Upper lobe of right lung (tissue), 1 donor: ENCODE measurements around the gene CSNK2A2. TPM values are rescaled to one million over a fixed set of nuclear protein-coding genes. Genes with fewer than 3 reads are reported as not detected.

Experiments used
- ATAC-seq: fragments of 200-7000 bp; cut with Tn5 transposase; one replicate; pipeline ENCODE4 v1.9.1; 2020; ENCODE audit warnings: mild to moderate bottlenecking, moderate library complexity
- DNase-seq: peaks from one replicate; pipeline ENCODE4 v3.0.0-alpha.2; 2020
- H3K27ac ChIP-seq: fragments of 200-600 bp; one replicate; pipeline ENCODE4 v1.8.0; 2022
- H3K27me3 ChIP-seq: fragments of 200-600 bp; one replicate; pipeline ENCODE4 v1.8.0; 2022; ENCODE audit warnings: mild to moderate bottlenecking
- H3K36me3 ChIP-seq: fragments of 200-600 bp; one replicate; pipeline ENCODE4 v1.8.0; 2022
- H3K4me1 ChIP-seq: fragments of 200-600 bp; one replicate; pipeline ENCODE4 v1.8.0; 2022
- H3K4me3 ChIP-seq: fragments of 200-600 bp; one replicate; pipeline ENCODE4 v1.8.0; 2022; ENCODE audit warnings: mild to moderate bottlenecking
- H3K9me3 ChIP-seq: fragments of 200-600 bp; one replicate; pipeline ENCODE4 v1.8.0; 2022
- intact Hi-C: fragments of 100-400 bp; cut with DNase I; formaldehyde crosslinking; loops from one replicate; pipeline ENCODE4 v1.11.0; 2022
- total RNA-seq: library from RNA; stranded (reverse); fragmentation: NEBNext Ultra II Directional; extraction: Animal tissue kit (Norgen Biotek cat#: 25700); gene quantifications from one replicate; pipeline ENCODE4 v1.2.1, GENCODE V29; 2021
- TF ChIP-seq, protein P1 (sequence below): fragments of 200-600 bp; IDR thresholded peaks from one replicate; pipeline ENCODE4 v1.8.0; 2022; ENCODE audit warnings: antibody characterized with exemption
- donor health status: DM: no; HTN: yes; CAD: no; lungs with severe emphysema.

Gene CSNK2A2
- total RNA-seq, 1 donor from 2014 or later: 69.0 TPM

GRCh38 chr16:58154345-58154744 is 43.6 kb downstream of the CSNK2A2 start:
- peaks cover 1% of the 10 kb centered on the region for H3K36me3 ChIP-seq
- H3K4me3 ChIP-seq: no peak overlapping the region
- ATAC-seq (no peak), DNase-seq (no peak)
- no peak overlapping the region for H3K27ac ChIP-seq
- TF ChIP-seq, protein P1, sequence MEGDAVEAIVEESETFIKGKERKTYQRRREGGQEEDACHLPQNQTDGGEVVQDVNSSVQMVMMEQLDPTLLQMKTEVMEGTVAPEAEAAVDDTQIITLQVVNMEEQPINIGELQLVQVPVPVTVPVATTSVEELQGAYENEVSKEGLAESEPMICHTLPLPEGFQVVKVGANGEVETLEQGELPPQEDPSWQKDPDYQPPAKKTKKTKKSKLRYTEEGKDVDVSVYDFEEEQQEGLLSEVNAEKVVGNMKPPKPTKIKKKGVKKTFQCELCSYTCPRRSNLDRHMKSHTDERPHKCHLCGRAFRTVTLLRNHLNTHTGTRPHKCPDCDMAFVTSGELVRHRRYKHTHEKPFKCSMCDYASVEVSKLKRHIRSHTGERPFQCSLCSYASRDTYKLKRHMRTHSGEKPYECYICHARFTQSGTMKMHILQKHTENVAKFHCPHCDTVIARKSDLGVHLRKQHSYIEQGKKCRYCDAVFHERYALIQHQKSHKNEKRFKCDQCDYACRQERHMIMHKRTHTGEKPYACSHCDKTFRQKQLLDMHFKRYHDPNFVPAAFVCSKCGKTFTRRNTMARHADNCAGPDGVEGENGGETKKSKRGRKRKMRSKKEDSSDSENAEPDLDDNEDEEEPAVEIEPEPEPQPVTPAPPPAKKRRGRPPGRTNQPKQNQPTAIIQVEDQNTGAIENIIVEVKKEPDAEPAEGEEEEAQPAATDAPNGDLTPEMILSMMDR: no peak
- H3K9me3 ChIP-seq: no peaks in the 10 kb centered on the region
- H3K27me3 ChIP-seq: no peaks in the 10 kb centered on the region
- intact Hi-C loops: no loop called here
- H3K4me1 ChIP-seq: no peaks in the 10 kb centered on the region

- Histone ChIP-seq H3K27me3 (no peaks in the 10 kb centered on the region), H3K9me3 (no peaks in the 10 kb centered on the region), H3K27ac (no peak overlapping the region), H3K36me3 (no peaks in the 10 kb centered on the region), H3K4me1 (no peaks in the 10 kb centered on the region), H3K4me3 (no peak overlapping the region)
- intact Hi-C loops: no loop called here
- DNase-seq: no peak
- TF ChIP-seq, protein P1: no peak
- ATAC-seq: no peak
Measured at GRCh38 chr16:58152246-58152868, 45.5 kb downstream of the CSNK2A2 start.

DNA sequence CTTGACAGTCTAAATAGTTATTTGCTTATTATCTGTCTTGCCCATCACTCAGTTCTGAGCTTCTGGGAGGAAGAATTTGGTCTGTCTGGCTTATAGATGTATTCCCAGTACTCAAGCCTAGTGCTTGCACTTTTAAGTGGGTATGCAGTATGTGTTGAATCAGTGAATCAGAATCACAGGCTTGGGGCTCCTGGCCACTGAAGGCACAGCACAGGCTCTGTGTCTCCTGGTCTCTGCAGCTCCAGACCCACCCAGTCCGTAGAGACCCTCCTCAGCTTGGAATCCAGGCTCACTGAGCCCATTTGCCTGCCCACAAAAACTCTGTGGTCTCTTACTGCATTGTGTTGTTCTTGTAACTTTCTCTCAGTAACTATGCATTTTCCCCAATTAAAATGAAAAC is 49.4 kb downstream of the CSNK2A2 start:
- TF ChIP-seq, protein P1: no peak
- DNase-seq: no peak
- ATAC-seq: no peak

DNA sequence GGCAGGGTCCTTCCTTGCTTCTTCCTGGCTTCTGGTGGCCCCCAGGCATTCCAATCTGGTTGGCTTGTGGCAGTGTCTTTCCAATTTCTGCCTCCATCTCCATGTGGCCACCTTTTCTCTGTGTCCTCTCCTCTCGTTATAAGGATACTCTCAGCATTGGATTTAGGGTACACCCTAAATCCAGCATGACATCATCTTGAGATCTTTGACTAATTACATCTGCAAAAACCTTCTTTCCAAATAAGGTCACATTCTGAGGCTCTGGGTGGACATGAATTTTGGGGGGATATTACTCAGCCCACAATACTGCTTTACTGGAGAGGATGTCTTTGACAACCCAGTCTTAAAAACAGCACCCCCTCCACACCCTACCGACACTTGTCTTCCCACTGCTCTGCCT is 49.8 kb downstream of the CSNK2A2 start:
- Histone ChIP-seq H3K9me3 (no peaks in the 10 kb centered on the region), H3K27ac (no peak overlapping the region), H3K36me3 (no peaks in the 10 kb centered on the region), H3K27me3 (no peaks in the 10 kb centered on the region), H3K4me3 (no peak overlapping the region), H3K4me1 (no peaks in the 10 kb centered on the region)
- no peak for ATAC-seq
- intact Hi-C loops: no loop called here
- no peak for DNase-seq
- TF ChIP-seq, protein P1: no peak

More for the DNA sequence above, 49.4 kb downstream of the CSNK2A2 start:
- intact Hi-C loops: no loop called here
- Histone ChIP-seq H3K27me3 (no peaks in the 10 kb centered on the region), H3K4me1 (no peaks in the 10 kb centered on the region), H3K4me3 (no peak overlapping the region), H3K9me3 (no peaks in the 10 kb centered on the region), H3K36me3 (no peaks in the 10 kb centered on the region), H3K27ac (no peak overlapping the region)

DNA sequence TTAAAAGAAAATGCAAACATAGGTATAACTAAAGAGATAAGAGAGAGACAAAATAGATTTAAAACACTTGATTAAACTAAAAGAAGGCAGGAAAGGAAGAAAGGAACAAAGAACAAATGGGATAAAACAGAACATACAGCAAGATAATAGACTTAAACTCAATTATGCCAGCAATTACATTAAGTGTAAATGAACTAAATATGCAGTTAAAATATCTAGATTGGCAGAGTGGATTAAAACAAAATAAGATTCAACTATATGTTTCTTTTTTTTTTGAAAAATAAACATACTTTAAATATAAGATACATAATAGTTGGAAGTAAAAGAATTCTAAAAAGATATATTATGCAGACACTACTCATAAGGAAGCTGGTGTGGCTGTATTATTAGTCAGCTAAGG is 59.1 kb downstream of the CSNK2A2 start:
- H3K4me3 ChIP-seq: no peak overlapping the region
- no peaks in the 10 kb centered on the region for H3K27me3 ChIP-seq
- peaks cover 3% of the 10 kb centered on the region for H3K9me3 ChIP-seq
- no peak overlapping the region for H3K27ac ChIP-seq
- no peaks in the 10 kb centered on the region for H3K4me1 ChIP-seq
- DNase-seq (no peak), ATAC-seq (no peak)
- TF ChIP-seq, protein P1: no peak
- no peaks in the 10 kb centered on the region for H3K36me3 ChIP-seq
- intact Hi-C loops: no loop called here

DNA sequence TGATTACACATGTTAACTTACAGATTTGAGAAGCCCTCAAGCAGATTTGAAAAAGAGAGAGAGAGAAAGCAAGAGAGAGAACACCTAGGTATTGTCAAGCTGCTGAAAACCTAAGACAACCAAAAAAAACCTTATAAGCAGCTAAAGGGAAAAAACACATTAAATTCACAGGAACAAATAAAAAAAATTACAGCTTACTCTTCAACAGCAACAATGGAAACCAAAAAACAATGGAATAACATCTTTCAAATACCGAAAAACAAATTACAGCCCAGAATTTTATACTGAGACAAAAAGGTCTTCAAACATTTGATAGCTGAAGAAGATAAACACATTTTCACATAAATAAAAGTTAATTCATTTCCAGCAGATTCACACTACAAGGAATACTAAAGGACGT is 60.3 kb downstream of the CSNK2A2 start:
- ATAC-seq: no peak
- DNase-seq: no peak
- H3K4me1 ChIP-seq: no peaks in the 10 kb centered on the region
- TF ChIP-seq, protein P1: no peak
- intact Hi-C loops: no loop called here
- H3K9me3 ChIP-seq: peaks cover 3% of the 10 kb centered on the region
- H3K27ac ChIP-seq: no peak overlapping the region
- H3K4me3 ChIP-seq: no peak overlapping the region
- no peaks in the 10 kb centered on the region for H3K36me3 ChIP-seq
- no peaks in the 10 kb centered on the region for H3K27me3 ChIP-seq
